ENCODE results near the gene DBI.
A peak's percentile ranks its signal among the peaks of the same experiment; 100 is the strongest.

The DBI gene

DNA sequence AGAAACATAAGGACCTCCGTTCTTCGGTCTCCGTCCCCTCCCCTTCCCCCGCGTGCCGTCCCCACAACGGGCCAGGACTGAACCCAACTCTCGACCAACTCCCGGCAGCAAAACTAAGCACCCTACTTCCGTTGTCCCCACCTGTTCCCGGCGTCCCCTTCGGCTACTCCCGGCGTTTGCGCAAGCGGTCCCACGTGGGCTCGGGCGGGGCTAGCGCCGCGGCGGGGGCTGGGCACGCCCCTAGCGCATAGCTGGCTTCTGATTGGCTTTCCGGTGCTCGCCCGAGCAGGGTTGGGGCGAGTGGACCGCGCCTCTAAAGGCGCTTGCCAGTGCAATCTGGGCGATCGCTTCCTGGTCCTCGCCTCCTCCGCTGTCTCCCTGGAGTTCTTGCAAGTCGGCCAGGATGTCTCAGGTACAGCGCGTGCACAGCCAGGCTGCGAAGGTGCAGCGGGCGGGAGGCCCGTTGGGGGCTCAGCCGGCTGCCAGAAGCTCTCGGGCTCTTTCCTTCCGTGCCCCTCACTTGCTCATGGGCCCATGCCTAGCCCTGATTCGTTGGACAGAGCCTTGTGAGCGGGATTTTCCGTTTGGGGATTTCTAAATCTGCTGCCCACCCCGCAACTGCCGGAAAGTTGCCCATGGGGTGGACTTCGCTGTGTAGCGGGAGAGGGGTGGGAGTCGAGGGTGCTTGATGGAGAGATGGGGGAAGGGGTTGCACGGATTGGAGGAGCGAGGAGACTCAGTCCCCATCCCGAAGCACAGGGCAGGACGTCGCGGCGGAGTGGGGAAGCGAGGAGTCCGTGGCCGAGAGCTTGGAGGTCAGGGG lies at the start of gene DBI, which contains the start of gene C2orf76:
Gene DBI, plus strand, starts transcription at position 329 of the 823 bp plus-strand sequence. Its CDS starts 75 bp downstream, at position 404.
Gene C2orf76, minus strand, starts transcription at position 186 of the 823 bp plus-strand sequence. CDS start 26,875 bp downstream, outside the sequence.
- peak; percentile 70 to 85 for DNase-seq (ENCODE audit: low read depth in 2 of 2, low spot score in 1 of 2)

DNA sequence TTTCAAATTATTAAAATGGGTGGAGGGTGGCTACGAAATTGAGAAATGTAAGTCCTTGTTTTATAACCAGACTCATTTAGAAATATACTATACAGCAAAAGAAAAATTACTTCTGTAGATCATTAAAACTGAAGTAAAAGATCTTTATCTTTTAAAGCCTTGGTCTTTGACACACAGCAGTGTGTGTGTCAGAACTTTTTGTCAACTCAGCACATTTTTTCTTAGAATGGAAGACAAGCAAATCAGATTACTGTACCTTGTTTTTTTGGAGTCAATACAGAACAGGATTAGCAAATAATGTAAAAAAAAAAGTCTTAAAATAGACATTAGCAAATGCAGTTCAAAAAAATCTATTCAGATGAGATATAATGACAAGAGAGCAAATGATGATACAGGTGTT lies 49.2 kb upstream of the DBI start:
- no peak for DNase-seq (ENCODE audit: low read depth in 2 of 2, low spot score in 1 of 2)

DNA sequence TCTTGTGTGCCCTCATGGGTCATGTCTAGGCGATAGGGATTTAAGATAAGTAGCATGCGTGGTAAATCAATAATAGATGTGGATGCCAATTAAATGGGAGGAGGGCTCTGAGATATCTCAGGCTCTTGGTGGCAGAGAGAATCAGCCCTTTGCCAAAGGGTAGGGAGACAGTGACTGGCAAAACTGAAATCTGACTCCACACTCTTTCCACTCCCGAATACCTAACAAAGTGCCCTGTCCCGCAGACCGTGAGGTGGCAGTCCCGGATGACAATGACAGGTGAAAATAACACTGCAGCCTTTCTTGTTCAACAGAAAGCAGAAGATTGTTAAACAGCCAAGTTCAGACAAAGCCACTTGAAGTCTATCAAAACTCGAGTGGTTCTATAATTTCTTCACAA lies 47.2 kb upstream of the DBI start:
- no peak for DNase-seq (ENCODE audit: low read depth in 2 of 2, low spot score in 1 of 2)

DNA sequence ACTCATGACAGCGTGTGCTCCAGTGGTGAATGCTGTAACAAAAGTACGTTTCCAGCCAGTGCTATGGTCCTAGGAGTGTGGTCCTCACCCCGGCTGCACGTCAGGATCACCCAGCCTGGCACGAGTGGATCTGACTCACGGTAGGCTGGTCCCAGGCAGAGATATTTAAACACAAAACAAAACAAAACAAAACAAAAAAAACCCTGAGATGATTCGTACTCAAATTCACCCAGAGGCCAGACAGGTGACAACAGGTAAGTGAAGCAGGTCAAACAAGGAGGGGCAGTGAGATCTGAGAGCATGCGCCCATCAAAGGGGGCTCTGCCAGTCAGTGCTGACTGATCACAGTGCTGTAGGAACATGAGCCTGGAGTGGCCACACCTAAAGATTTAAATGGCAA lies 43.3 kb upstream of the DBI start:
- no peak for DNase-seq (ENCODE audit: low read depth in 2 of 2, low spot score in 1 of 2)

GRCh38 chr2:119324685-119325270 lies 42.0 kb upstream of the DBI start:
- DNase-seq (ENCODE audit: low read depth in 2 of 2, low spot score in 1 of 2): no peak

- DNase-seq (ENCODE audit: low read depth in 2 of 2, low spot score in 1 of 2): no peak
Measured at GRCh38 chr2:119326938-119327337, 39.8 kb upstream of the DBI start.

GRCh38 chr2:119327431-119327830 lies 39.3 kb upstream of the DBI start:
- no peak for DNase-seq (ENCODE audit: low read depth in 2 of 2, low spot score in 1 of 2)

- DNase-seq (ENCODE audit: low read depth in 2 of 2, low spot score in 1 of 2): no peak
Measured at GRCh38 chr2:119332953-119333352, 33.8 kb upstream of the DBI start.

DNA sequence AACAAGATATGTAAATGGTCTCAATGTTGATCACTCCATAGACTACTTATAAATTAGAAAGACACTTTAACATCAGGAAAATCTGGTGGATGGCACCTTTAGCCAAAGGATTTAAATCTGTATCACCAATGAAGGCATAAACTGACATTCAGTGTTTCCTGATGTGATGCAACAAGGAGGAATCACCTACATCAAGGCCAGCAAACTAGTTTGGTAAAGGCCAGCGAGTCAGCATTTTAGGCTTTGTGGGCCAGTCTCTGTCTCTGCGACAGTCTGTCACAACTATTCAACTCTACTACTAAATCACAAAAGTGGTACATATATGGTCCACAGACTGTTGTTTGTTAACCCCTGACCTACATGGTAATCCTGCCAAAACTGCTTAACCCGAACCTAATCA lies 33.4 kb upstream of the DBI start:
- no peak for DNase-seq (ENCODE audit: low read depth in 2 of 2, low spot score in 1 of 2)

DNA sequence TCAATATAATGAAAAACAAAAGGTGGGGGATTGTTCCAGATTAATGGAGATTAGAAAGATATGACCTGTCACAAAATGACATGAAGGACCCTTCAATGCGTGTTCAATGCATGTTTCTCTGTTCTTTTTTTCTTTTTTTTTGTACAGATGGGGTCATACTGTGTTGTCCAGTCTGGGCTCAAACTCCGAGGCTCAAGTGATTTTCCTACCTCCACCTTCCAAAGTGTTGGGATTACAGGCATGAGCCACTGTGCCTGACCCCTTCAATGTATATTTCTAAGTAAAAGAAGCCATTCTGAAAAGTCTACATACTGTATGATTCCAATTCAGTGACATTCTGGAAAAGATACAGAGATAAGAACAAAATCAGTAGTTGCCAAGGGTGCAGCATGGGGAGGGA lies 32.9 kb upstream of the DBI start:
- no peak for DNase-seq (ENCODE audit: low read depth in 2 of 2, low spot score in 1 of 2)

DNA sequence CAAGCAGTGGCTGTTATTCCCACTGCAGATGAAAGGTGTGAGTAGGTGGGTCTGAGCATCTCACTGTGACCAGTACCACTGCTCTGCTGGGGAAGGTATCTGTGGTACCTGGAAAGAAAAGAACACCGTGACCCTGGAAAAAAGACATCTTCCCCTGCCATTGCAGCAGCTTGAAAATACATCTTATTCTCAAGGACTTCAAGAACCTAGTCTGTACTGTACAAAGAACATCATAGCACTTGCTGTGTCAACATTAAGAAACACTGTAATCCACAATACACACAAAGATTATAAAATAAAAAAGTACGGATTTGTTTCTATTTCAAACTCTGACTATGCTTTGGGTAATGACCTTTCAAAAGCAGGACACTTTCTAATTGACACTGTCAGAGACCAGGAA lies 29.0 kb upstream of the DBI start:
- no peak for DNase-seq (ENCODE audit: low read depth in 2 of 2, low spot score in 1 of 2)

DNA sequence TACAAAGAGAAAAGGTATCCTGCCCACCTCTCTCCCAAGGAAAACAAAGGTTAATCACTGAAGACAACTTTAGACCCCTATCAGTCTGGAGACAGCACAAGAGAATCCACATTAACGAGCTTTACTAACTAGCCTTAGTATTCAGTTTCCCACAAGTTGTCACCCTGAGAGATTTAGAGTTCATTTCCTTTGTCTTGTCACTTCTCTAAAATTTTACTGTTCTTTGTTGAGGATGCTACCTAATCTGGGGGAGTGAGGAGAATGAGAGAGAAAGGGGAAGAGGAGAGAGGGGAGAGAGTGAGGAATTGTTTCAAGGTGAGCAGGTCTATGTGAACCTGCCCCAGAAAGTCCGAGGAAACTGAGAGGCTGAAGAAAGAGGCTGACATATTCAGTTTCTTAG lies 28.5 kb upstream of the DBI start:
- no peak for DNase-seq (ENCODE audit: low read depth in 2 of 2, low spot score in 1 of 2)

DNA sequence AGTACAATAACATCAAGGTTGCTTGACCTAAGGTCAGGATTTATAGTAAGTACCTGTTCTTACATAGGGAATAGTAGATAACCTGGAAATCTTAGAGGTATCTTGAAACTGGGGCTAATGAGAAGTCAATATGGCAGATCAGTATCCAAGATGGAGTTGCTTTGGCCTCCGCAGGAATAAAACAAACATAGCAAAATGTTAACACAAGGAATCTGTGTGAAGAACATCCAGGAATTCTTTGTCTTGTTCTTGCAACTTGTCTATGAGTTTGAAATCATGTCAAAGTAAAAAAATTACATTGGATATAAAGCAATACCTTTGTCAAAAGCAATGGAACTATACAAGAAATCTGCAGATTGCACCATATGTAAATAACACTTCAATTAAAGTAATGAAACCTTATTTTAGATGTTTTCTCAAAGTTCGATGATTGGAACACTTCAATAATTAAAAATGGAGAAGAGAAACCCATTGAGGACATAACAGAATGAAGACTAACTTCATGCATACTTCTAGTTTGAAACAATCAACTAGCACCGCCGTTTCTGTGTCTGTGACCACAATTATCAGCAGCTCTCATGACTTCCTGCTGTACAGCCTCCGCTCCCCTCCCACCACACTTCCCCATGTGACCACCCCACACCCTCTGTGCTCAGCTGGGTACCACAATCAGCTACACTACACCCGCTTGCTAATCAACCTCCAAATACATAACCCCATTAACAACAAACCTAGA lies 27.8 kb upstream of the DBI start:
- DNase-seq (ENCODE audit: low read depth in 2 of 2, low spot score in 1 of 2): peak; percentile 8 to 37

GRCh38 chr2:119339562-119339923 lies 27.2 kb upstream of the DBI start:
- no peak for DNase-seq (ENCODE audit: low read depth in 2 of 2, low spot score in 1 of 2)

GRCh38 chr2:119341684-119342083 lies 25.1 kb upstream of the DBI start:
- DNase-seq (ENCODE audit: low read depth in 2 of 2, low spot score in 1 of 2): no peak

- DNase-seq (ENCODE audit: low read depth in 2 of 2, low spot score in 1 of 2): no peak
Measured at GRCh38 chr2:119349289-119349688, 17.5 kb upstream of the DBI start.

GRCh38 chr2:119350311-119350998 lies 16.3 kb upstream of the DBI start:
- no peak for DNase-seq (ENCODE audit: low read depth in 2 of 2, low spot score in 1 of 2)

- no peak for DNase-seq (ENCODE audit: low read depth in 2 of 2, low spot score in 1 of 2)
Measured at GRCh38 chr2:119352357-119352756, 14.4 kb upstream of the DBI start.

DNA sequence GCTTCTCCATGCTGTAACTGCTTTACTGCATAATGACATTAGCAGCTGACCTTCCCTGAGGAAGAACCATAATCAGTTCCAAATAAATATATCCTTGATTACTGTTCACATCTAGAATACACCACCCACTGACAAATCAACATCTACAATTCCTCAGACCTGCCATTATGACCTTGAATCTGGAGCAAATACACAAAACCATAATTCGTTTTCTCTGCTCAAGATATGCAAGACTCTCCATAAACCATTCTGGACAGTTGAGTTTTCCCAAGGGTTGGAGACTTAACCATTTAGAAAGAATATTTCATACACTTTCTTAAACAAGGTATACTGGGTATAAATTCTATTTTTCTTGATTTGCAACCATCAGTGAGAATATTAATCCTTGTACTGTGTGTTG lies 11.9 kb upstream of the DBI start:
- no peak for DNase-seq (ENCODE audit: low read depth in 2 of 2, low spot score in 1 of 2)

DNA sequence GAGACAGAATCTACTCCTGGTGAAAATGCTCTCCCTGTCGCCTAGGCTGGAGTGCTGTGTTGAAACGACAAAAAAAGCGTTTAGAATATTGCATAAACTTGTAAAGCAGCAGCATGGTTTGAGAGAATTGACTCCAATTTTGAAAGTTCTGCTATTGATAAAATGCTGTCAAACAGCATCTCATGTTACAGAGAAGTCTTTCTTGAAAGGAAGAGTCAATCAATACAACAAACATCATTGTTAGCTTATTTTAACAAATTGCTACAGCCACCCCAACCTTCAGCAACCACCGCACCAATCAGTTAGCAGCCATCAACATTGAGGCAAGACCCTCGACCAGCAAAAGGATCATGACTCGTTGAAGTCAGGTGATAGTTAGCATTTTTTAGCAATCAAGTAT lies 7.0 kb upstream of the DBI start:
- DNase-seq (ENCODE audit: low read depth in 2 of 2, low spot score in 1 of 2): no peak

DNA sequence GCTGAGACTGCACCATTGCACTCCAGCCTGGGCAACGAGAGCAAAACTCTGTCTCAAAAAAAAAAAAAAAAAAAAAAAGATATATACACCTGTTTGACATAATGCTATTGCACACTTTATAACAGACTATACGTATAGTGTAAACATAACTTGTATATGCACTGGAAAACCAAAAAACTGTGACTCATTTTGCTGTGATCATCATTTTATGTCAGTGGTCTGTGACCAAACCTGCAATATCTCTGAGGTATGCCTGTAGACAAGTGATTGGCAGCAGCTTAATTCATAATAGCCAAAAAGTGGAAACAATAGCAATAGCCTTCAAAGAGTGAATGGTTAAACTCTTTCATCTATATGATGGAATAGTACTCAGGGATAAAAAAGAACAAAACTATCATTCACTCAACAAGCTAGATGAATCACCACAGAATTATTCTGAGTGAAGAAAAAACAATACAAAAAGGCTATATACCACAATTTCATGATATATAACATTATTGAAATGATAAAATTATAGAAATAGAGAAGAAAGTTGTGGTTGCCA lies 6.3 kb upstream of the DBI start:
- no peak for DNase-seq (ENCODE audit: low read depth in 2 of 2, low spot score in 1 of 2)
